Smooth muscle cell (in vitro differentiated cells): ENCODE results near the gene SLC18B1. TPM values are rescaled to one million over a fixed set of nuclear protein-coding genes. Genes with fewer than 3 reads are reported as not detected.
"Not testable (repeated sequence)": the region's sequence is repeated elsewhere in the genome, so short reads cannot be mapped to it uniquely, and the experiment has no call there.

Experiments
- DNase-seq: peaks from one replicate; lab custom pipeline; 2025; ENCODE audit not compliant: unreplicated experiment; lab: John Stamatoyannopoulos, UW
- H2AFZ ChIP-seq: fragments of 200-600 bp; sonication (generic); 2 replicates; pipeline ENCODE4 v1.6.0; 2016; ENCODE audit warnings: antibody characterized with exemption, low read depth, mild to moderate bottlenecking
- H3F3A ChIP-seq: fragments of 200-600 bp; sonication (generic); 2 replicates; pipeline ENCODE4 v1.6.0; 2017; ENCODE audit warnings: antibody characterized with exemption, low read depth
- H3K27ac ChIP-seq: fragments of 200-600 bp; sonication (generic); 2 replicates; pipeline ENCODE4 v1.5.1; 2016; ENCODE audit warnings: low read depth, mild to moderate bottlenecking
- H3K27me3 ChIP-seq: fragments of 200-600 bp; sonication (generic); 2 replicates; pipeline ENCODE4 v1.6.1; 2016; ENCODE audit warnings: low read depth, mild to moderate bottlenecking
- H3K36me3 ChIP-seq: fragments of 200-600 bp; sonication (generic); 2 replicates; pipeline ENCODE4 v1.5.1; 2016; ENCODE audit warnings: low read depth
- H3K4me1 ChIP-seq: fragments of 200-600 bp; sonication (generic); 2 replicates; pipeline ENCODE4 v1.5.1; 2016; ENCODE audit warnings: low read depth
- H3K4me2 ChIP-seq: fragments of 200-600 bp; sonication (generic); 2 replicates; pipeline ENCODE4 v1.6.0; 2016; ENCODE audit warnings: mild to moderate bottlenecking
- H3K4me3 ChIP-seq: fragments of 200-600 bp; sonication (generic); 2 replicates; pipeline ENCODE4 v1.5.1; 2016; ENCODE audit warnings: mild to moderate bottlenecking
- H3K79me2 ChIP-seq: fragments of 200-600 bp; sonication (generic); 2 replicates; pipeline ENCODE4 v1.6.0; 2016; ENCODE audit warnings: low read depth, mild to moderate bottlenecking
- H3K9ac ChIP-seq: fragments of 200-600 bp; sonication (generic); 2 replicates; pipeline ENCODE4 v1.6.0; 2016; ENCODE audit warnings: low read depth
- H3K9me3 ChIP-seq: fragments of 200-600 bp; sonication (generic); replicated peaks from 2 replicates; pipeline ENCODE4 v1.5.1; 2016; ENCODE audit warnings: low read depth
- H4K20me1 ChIP-seq: fragments of 200-600 bp; sonication (generic); 2 replicates; pipeline ENCODE4 v1.6.0; 2016; ENCODE audit warnings: low read depth
- CTCF ChIP-seq: fragments of 200-600 bp; sonication (generic); IDR thresholded peaks from 2 replicates; pipeline ENCODE4 v1.5.1; 2017; ENCODE audit warnings: borderline replicate concordance, mild to moderate bottlenecking, antibody characterized with exemption; ENCODE audit not compliant: insufficient read depth, poor library complexity, severe bottlenecking
- WGBS: methylation state at CpG from one replicate; pipeline ENCODE4 v1.1.7; 2016; ENCODE audit warnings: low lambda C conversion rate; 5-methylcytosine and 5-hydroxymethylcytosine counted together
- polyA plus RNA-seq: library from polyadenylated mRNA; unstranded; fragments of >200 nt; fragmentation: Nextera tagmentation; extraction: Ambion mirVana; gene quantifications from 2 replicates; pipeline ENCODE4 v1.2.1, GENCODE V29; 2016
- total RNA-seq: library from RNA; depleted of rRNA; stranded (reverse); fragments of >200 nt; gene quantifications from 2 replicates; pipeline ENCODE4 v1.2.3, GENCODE V29; 2014

Gene SLC18B1
- total and polyA plus RNA-seq, 2 experiments from 2014 or later: 7.1 to 7.8 TPM

GRCh38 chr6:132785936-132786335 lies 12.5 kb downstream of the SLC18B1 start:
- Histone ChIP-seq H3K4me2 (no peak overlapping the region), H3K79me2 (no peaks in the 10 kb centered on the region), H4K20me1 (no peaks in the 10 kb centered on the region), H3K9me3 (no peaks in the 10 kb centered on the region), H3K36me3 (no peaks in the 10 kb centered on the region), H3F3A (no peaks in the 10 kb centered on the region), H3K27ac (no peak overlapping the region), H3K27me3 (no peaks in the 10 kb centered on the region), H3K4me3 (no peak overlapping the region), H3K9ac (no peak overlapping the region), H3K4me1 (no peaks in the 10 kb centered on the region), H2AFZ (no peak overlapping the region)
- DNase-seq: no peak
- no peak for TF ChIP-seq CTCF
- 95% methylated on average over 7 of the region's 7 CpGs for WGBS

GRCh38 chr6:132780770-132781371 lies 17.6 kb downstream of the SLC18B1 start:
- no peak for DNase-seq
- no peaks in the 10 kb centered on the region for H3F3A ChIP-seq
- H3K4me2 ChIP-seq: no peak overlapping the region
- H3K27ac ChIP-seq: no peak overlapping the region
- H3K9ac ChIP-seq: no peak overlapping the region
- no peaks in the 10 kb centered on the region for H4K20me1 ChIP-seq
- no peaks in the 10 kb centered on the region for H3K4me1 ChIP-seq
- no peaks in the 10 kb centered on the region for H3K79me2 ChIP-seq
- peak; percentile 40 for TF ChIP-seq CTCF
- no peaks in the 10 kb centered on the region for H3K36me3 ChIP-seq
- no peaks in the 10 kb centered on the region for H3K27me3 ChIP-seq
- H3K9me3 ChIP-seq: no peaks in the 10 kb centered on the region
- 67% methylated on average over 2 of the region's 2 CpGs for WGBS
- H2AFZ ChIP-seq: no peak overlapping the region
- H3K4me3 ChIP-seq: no peak overlapping the region

GRCh38 chr6:132777881-132778280 lies 20.6 kb downstream of the SLC18B1 start:
- not testable (repeated sequence) for H3K9me3 ChIP-seq, H3K4me2 ChIP-seq, DNase-seq, H3K27me3 ChIP-seq, H3F3A ChIP-seq, H3K4me3 ChIP-seq, H3K36me3 ChIP-seq, H3K9ac ChIP-seq, H3K79me2 ChIP-seq, H3K4me1 ChIP-seq, H2AFZ ChIP-seq, H3K27ac ChIP-seq, H4K20me1 ChIP-seq
- WGBS: 95% methylated on average over 8 of the region's 8 CpGs

- no peaks in the 10 kb centered on the region for H3K4me1 ChIP-seq
- H3K79me2 ChIP-seq: no peaks in the 10 kb centered on the region
- H2AFZ ChIP-seq: no peak overlapping the region
- peak overlapping the region; percentile 30 for H3K4me3 ChIP-seq
- H3F3A ChIP-seq: no peaks in the 10 kb centered on the region
- no peaks in the 10 kb centered on the region for H4K20me1 ChIP-seq
- DNase-seq: peak; percentile 2
- H3K9me3 ChIP-seq: no peaks in the 10 kb centered on the region
- H3K36me3 ChIP-seq: no peaks in the 10 kb centered on the region
- H3K27ac ChIP-seq: no peak overlapping the region
- H3K27me3 ChIP-seq: no peaks in the 10 kb centered on the region
- H3K9ac ChIP-seq: no peak overlapping the region
- WGBS: 20% methylated on average over 6 of the region's 6 CpGs
- H3K4me2 ChIP-seq: peak overlapping the region; percentile 35
- TF ChIP-seq CTCF: peak; percentile 24
Observed at GRCh38 chr6:132768051-132768517, 30.4 kb downstream of the SLC18B1 start.
